Measurements from ENCODE around the gene DICER1. TPM values are rescaled to one million over a fixed set of nuclear protein-coding genes. Genes with fewer than 3 reads are reported as not detected.
"Not testable (repeated sequence)": the region's sequence is repeated elsewhere in the genome, so short reads cannot be mapped to it uniquely, and the experiment has no call there.

The DICER1 gene
- total RNA-seq, 1 donor from 2014 or later, result 70.1 TPM

DNA sequence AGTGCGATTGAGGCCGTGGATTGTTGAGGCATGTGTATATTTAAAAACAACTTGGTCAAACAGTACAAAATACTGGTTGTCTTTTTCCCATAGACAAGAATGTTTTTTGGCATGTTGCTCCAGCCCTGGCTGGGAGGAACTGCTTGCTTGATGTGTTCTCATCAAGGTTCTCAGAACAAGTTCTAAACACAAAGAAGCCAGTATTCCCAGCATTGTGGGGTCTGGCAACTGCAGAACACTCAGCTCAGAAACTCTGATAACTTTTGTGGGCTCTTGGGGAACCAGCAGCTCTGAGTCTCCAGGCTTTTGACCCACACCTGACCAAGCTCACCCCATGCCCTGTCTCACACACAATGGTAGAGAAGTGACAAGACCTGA lies 27.1 kb upstream of the DICER1 start:
- DNase-seq, result no peak

DNA sequence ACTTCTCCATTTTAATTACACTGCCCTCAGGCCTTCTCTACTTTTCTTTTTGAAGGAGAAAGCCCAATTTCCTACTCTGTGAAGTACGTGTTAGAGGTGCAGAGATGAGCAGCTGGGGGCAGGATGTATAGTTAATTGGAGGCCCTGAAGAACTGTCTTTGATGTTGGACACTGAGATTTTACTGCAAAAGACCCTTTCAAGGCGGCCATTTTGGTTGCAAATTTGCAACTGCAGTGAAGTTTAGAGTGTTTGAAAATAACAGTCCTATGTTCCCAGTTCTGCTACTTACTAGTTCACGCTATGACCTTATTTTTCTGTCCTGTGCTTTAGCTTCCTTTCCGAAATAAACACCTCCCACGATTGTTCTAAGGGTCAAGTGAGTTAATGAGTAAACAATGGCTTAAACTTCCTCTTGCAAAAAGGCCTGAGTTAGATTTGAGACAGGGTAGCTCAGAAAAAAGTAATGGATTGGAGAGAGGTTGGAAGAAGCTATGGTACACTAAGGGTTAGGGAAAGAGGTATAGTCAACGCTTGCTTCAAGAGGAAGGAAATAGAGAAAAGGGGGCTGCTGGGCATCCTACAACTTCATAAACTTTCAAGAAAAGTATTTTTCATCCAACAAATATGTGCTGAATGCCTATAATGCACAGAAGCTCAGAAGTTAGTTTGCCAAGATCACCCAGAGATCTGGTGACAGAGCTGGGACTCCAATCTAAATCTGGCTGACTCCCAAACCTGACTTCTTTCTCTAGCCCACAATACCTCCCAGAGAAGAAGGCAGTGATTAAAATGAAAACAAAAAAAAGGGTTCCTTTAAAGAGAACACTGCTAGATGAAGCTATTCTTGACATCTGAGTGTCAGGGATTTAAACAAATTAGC lies 26.4 kb upstream of the DICER1 start:
- DNase-seq, result no peak

GRCh38 chr14:95183082-95183481 lies 25.8 kb upstream of the DICER1 start:
- no peak for DNase-seq

DNA sequence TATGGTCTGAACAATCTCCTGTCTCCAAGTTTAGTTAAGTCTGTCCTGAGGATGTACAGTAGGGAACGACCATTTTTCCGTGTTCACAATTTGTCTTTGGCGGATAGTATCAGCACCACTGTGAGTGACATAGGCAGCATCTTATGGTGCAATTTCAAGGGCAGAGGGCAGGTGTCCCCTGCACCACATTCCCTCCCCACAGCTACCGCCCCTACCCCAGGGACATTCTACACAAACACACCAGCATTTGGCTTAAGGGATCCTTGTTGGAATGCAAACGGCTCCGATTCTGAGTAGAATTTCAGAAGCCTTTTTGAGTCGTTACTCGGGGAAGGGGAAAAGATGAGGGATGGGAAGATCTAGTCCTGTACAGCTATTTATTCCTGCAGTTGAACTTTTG lies 25.1 kb upstream of the DICER1 start:
- no peak for DNase-seq

- DNase-seq, result no peak
Observed at GRCh38 chr14:95180966-95181741, 23.8 kb upstream of the DICER1 start.

DNA sequence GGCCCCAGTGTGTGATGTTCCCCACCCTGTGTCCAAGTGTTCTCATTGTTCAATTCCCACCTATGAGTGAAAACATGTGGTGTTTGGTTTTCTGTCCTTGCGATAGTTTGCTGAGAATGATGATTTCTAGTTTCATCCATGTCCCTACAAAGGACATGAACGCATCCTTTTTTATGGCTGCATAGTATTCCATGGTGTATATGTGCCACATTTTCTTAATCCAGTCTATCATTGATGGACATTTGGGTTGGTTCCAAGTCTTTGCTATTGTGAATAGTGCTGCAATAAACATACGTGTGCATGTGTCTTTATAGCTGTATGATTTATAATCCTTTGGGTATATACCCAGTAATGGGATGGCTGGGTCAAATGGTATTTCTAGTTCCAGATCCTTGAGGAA lies 18.3 kb upstream of the DICER1 start:
- DNase-seq, result not testable (repeated sequence)

DNA sequence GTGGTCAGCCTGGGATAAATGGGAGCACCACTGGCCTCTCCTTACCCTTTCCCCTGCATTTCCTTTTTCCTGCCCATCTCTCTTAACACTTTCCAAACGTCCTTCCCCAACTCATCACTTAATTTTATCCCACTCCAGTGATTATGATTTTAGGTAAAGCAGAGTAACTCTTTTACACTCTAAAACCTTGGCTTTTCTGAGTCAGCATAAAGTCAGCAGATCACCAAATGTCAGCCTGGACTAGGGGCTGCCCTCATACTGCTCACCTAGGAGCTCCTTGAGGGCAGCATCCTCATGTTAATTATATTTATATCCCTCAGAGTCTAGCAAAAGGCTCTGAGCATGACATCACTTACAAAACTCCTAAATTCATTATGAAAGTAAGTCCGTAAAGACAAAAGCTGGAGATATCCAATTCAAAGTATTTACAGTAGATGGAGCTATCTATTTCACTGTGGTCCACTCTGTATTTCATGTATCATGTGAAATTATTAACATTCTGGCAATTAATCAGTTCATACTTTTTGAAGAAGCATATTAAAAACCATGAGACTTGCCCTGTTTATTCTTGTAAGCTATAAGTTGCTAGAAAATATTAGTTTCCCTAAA lies 17.0 kb upstream of the DICER1 start:
- peak; percentile 31 for DNase-seq

DNA sequence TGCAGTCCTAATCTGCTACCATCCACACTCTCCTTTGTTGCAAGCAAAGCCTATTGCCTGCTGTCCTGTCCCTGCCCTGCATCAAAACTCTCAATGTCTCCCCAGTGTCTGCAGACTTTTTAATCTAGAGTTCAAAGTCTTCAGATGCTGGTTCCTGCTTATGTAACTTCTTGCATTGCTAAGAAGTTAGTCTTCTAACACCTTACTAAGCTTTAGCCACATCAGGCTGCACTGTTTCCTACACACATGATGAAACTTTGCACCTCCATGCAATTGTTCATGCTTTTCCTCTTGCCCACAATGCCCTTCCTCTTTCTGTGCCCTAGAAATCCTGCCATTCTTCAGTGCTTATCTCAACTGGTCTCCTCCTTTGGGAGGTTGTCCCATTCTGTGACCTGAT lies 16.2 kb upstream of the DICER1 start:
- no peak for DNase-seq

DNA sequence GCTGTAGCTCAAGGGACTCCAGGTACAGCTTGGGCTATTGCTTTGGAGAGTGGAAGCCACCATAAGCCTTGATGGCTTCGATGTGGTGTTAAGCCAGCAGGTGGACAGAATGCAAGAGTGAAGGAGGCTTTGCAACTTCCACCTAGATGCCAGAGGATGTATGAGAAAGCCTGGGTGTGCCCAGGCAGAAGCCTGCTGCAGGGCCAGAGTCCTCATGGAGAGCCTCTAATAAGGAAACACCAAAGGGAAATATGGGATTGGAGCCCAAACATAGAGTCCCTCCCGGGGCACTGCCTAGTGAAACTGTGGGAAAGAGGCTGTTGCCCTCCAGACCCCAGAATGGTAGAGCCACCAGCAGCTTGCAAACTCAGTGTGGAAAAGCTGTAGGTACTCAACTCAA lies 9.8 kb upstream of the DICER1 start:
- no peak for DNase-seq

DNA sequence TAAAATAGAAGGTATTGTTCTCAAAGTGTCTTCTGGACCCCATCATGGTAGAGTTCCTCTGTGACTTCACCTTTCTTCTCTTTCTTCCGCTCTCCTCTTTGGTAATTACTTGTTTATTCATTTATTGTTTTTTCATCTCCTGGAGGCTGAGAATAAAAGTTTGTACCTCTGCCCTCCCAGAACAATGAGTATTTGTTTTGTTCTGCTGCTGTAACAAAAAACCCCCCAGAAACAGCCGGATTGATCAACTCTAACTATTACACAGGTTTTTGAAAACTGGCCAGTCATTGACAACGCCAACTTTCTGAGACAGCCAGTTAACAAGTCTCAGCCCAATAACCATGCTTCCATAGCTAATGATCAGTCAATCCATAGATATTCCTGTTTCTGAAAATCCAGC lies 8.2 kb upstream of the DICER1 start:
- no peak for DNase-seq

DNA sequence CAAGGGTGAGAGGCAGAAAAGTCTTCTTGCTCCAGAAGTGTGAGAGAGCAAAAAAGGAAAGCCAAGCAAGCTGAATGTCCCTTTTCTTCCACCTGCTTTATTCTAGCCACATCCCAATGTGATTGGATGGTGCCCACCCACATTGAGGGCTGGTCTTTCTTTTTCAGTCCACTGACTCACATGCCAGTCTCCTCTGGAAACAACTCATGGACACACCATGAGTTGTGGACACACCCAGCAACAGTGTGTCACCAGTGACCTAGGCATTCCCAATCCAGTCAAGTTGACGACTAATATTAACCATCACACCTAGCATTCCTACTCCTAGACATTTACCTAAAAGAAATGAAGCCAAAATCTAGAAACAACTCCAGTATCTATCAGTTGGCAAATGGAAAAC lies 7.2 kb upstream of the DICER1 start:
- DNase-seq, result no peak

GRCh38 chr14:95163666-95164065 lies 6.3 kb upstream of the DICER1 start:
- no peak for DNase-seq

GRCh38 chr14:95163132-95163531 lies 5.8 kb upstream of the DICER1 start:
- no peak for DNase-seq

DNA sequence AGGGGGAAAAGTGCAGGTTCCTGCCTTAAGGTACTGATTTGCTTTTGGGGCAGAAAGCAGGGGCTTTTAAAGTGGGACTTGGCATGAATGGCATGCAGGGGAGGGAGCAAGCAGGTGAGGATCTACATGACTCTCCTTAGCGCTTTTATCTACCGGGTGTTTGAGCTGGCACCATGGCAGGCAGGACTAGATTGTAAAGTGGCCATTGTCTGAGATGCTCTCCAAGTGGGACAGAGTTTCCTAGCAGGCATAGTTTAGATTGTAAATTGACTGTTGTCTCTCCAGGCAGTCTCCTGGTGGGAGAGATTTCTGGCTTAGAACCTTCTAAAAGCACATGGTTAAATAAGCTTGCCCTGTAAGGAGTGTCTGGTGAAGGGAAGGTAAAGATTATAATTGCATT lies 5.3 kb upstream of the DICER1 start:
- DNase-seq, result no peak

DNA sequence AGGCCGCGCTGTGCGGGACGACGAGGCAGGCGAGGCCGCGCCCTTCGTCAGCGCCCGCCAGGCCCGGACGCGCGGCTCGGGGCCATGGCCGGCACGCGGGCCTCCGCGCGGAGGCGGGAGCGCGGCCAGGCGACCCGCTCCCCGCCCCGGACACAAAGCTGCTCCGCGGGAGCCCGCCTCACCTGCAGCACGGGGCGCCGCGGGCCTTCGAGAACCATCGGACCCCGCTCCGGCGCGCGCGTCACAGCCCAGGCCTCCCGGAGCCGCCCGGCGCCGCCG lies 342 bp downstream of the DICER1 start:
- no peak for DNase-seq

GRCh38 chr14:95156161-95157047 lies 925 bp downstream of the DICER1 start:
- DNase-seq, result no peak

GRCh38 chr14:95155045-95155444 lies 2.3 kb downstream of the DICER1 start:
- no peak for DNase-seq

DNA sequence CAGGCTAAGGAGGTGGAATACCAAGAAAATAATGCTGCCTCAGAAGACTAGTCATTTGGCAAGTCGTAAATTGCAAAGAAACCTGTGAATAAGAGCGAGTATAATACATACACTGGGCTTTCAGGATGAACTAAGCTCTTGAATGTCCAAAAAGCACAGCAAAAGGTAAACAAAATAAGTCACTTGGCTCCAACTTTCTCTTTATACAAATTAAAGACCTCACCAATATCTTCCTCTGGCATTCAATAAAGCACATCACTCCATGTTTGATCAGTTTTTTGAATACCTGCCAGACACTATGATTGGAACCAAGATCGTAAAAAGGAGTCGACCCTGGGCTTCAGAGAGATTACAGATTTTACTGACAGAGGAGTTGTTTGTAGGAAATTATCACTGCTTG lies 3.5 kb downstream of the DICER1 start:
- no peak for DNase-seq

DNA sequence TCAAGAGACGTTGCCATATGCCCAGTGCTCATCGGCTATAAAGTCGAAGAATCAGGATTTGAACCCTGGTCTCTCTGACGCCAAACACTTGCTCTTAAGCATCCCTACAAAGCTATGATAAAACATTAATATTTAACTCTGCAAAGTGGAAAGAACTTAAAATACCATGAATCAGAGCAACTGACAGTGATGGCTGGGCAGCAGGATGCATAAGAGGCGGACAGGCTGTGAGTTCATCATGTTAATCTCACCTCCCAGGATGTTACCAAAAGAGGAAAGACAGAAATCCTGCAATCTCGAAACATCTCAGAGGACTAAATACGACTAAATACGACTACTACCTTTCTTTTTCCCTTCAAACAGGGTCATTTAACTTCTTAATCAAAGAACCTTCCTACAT lies 5.8 kb downstream of the DICER1 start:
- DNase-seq, result no peak

DNA sequence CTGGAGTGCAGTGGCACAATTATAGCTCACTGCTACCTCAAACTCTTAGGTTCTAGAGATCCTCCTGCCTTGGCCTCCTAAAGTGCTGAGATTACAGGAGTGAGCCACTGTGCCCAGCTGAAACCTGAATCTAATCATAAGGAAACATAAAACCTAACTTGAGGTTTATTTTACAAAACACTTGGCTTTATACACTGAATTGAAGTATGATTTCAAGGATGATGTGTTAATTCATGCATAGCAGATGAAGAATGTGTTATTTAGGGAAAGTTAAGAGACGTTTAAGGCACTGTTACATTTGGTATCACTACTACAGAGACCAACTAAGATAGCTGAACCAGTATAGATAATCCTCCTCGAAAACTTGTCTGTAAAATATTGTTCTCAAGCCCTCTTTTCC lies 6.4 kb downstream of the DICER1 start:
- no peak for DNase-seq

DNA sequence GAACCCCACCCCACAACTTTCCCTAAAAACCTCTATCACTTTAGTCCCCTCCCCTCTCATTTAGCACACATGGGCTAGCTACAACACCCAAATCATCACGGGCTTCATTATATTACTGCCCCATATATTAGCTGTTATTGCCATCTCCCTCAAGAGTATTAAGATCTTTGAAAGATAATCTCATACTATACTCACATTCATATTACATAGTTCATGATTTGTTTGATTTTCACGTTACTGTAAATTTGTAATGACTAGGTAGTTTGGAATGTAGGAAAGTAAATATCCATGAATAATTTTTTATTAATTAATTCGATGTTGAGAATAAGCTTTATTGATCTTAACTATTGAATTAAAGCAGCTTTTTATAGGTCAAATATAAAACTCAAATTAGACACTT lies 7.9 kb downstream of the DICER1 start:
- no peak for DNase-seq

DNA sequence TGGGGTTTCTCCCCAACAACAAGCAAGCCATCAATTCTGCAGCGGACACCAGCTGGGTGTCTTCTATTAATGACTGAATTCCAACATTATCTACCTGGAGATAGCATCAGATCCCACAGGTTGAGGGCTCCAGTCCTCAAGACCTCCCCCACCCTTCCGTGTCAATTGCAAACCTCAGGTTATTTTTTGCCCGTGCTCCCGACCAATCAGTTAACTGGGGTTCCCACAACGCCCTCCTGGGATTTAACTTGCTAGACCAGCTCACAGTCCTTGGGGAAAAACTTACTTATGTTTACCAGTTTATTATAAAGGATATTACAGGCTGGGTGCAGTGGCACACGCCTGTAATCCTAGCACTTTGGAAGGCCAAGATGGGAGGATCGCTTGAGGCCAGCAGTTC lies 9.7 kb downstream of the DICER1 start:
- DNase-seq, result no peak
